Measurements from ENCODE around the gene PI4K2B.
"Not testable (repeated sequence)": the region's sequence is repeated elsewhere in the genome, so short reads cannot be mapped to it uniquely, and the experiment has no call there.

The PI4K2B gene

GRCh38 chr4:25308306-25308705, 74.5 kb downstream of the PI4K2B start:
- ATAC-seq (no peak), DNase-seq (ENCODE audit: low spot score in 2 of 2) (no peak)
- peaks cover 6% of the 10 kb centered on the region for H3K36me3 Mint-ChIP-seq
- peak overlapping the region; percentile 54 for H3K27ac Mint-ChIP-seq
- H3K4me3 Mint-ChIP-seq, result no peak overlapping the region
- H3K9me3 Mint-ChIP-seq, result no peaks in the 10 kb centered on the region
- peaks cover 6% of the 10 kb centered on the region for H3K4me1 Mint-ChIP-seq

- Mint-ChIP-seq H3K4me3 (no peak overlapping the region), H3K27ac (no peak overlapping the region)
Measured at GRCh38 chr4:25308761-25309160, 74.9 kb downstream of the PI4K2B start.

GRCh38 chr4:25310066-25310802, 76.4 kb downstream of the PI4K2B start:
- Mint-ChIP-seq H3K4me1 (peaks cover 13% of the 10 kb centered on the region), H3K27ac (no peak overlapping the region), H3K36me3 (peaks cover 13% of the 10 kb centered on the region), H3K4me3 (no peak overlapping the region), H3K9me3 (no peaks in the 10 kb centered on the region)
- DNase-seq (ENCODE audit: low spot score in 2 of 2), result no peak
- ATAC-seq, result no peak

More at GRCh38 chr4:25308761-25309160, 74.9 kb downstream of the PI4K2B start:
- no peak for DNase-seq (ENCODE audit: low spot score in 2 of 2)
- Mint-ChIP-seq H3K9me3 (no peaks in the 10 kb centered on the region), H3K36me3 (peaks cover 6% of the 10 kb centered on the region), H3K4me1 (peaks cover 11% of the 10 kb centered on the region)
- no peak for ATAC-seq

- no peak overlapping the region for H3K4me3 Mint-ChIP-seq
Measured at GRCh38 chr4:25310803-25311166, 77.0 kb downstream of the PI4K2B start.

GRCh38 chr4:25312496-25313200, 78.8 kb downstream of the PI4K2B start, which contains the start of gene ZCCHC4:
ZCCHC4 (plus strand) TSS chr4:25312774; CDS start chr4:25312810, 36 bp downstream.
- H3K4me3 Mint-ChIP-seq, result peak within 1 kb of the TSS; percentile 99
- DNase-seq (ENCODE audit: low spot score in 2 of 2) (peak; percentile 94 to 95), ATAC-seq (peak; percentile 97)
- no peaks in the 10 kb centered on the region for H3K9me3 Mint-ChIP-seq
- H3K4me1 Mint-ChIP-seq, result peaks cover 19% of the 10 kb centered on the region
- peak within 1 kb of the TSS; percentile 98 for H3K27ac Mint-ChIP-seq
- peaks cover 37% of the 10 kb centered on the region for H3K36me3 Mint-ChIP-seq

More at GRCh38 chr4:25310803-25311166, 77.0 kb downstream of the PI4K2B start:
- Mint-ChIP-seq H3K4me1 (peaks cover 19% of the 10 kb centered on the region), H3K36me3 (peaks cover 18% of the 10 kb centered on the region), H3K9me3 (no peaks in the 10 kb centered on the region), H3K27ac (no peak overlapping the region)
- DNase-seq (ENCODE audit: low spot score in 2 of 2) (no peak), ATAC-seq (no peak)

GRCh38 chr4:25313201-25313895, 79.5 kb downstream of the PI4K2B start:
- no peaks in the 10 kb centered on the region for H3K9me3 Mint-ChIP-seq
- peaks cover 19% of the 10 kb centered on the region for H3K4me1 Mint-ChIP-seq
- DNase-seq (ENCODE audit: low spot score in 2 of 2) (no peak), ATAC-seq (no peak)
- peaks cover 44% of the 10 kb centered on the region for H3K36me3 Mint-ChIP-seq
- peak overlapping the region; percentile 98 for H3K27ac Mint-ChIP-seq
- H3K4me3 Mint-ChIP-seq, result peak overlapping the region; percentile 99

- DNase-seq (ENCODE audit: low spot score in 2 of 2) (no peak), ATAC-seq (peak; percentile 55)
- Mint-ChIP-seq H3K4me1 (peaks cover 28% of the 10 kb centered on the region), H3K9me3 (no peaks in the 10 kb centered on the region), H3K27ac (peak overlapping the region; percentile 83), H3K4me3 (peak overlapping the region; percentile 1), H3K36me3 (peaks cover 50% of the 10 kb centered on the region)
Measured at GRCh38 chr4:25320336-25320735, 86.5 kb downstream of the PI4K2B start.

- Mint-ChIP-seq H3K4me3 (peak overlapping the region; percentile 1), H3K27ac (peak overlapping the region; percentile 83), H3K9me3 (no peaks in the 10 kb centered on the region), H3K4me1 (peaks cover 24% of the 10 kb centered on the region), H3K36me3 (peaks cover 45% of the 10 kb centered on the region)
- DNase-seq (ENCODE audit: low spot score in 2 of 2), result no peak
- peak; percentile 99 for ATAC-seq
Measured at GRCh38 chr4:25320773-25321172, 86.9 kb downstream of the PI4K2B start.

- peak overlapping the region; percentile 1 for H3K4me3 Mint-ChIP-seq
- peak; percentile 60 for ATAC-seq
- no peak for DNase-seq (ENCODE audit: low spot score in 2 of 2)
- H3K36me3 Mint-ChIP-seq, result peaks cover 36% of the 10 kb centered on the region
- no peaks in the 10 kb centered on the region for H3K9me3 Mint-ChIP-seq
- peak overlapping the region; percentile 83 for H3K27ac Mint-ChIP-seq
- H3K4me1 Mint-ChIP-seq, result peaks cover 23% of the 10 kb centered on the region
Measured at GRCh38 chr4:25321703-25322102, 87.9 kb downstream of the PI4K2B start.

- not testable (repeated sequence) for H3K4me3 Mint-ChIP-seq; H3K9me3 Mint-ChIP-seq; ATAC-seq; H3K27ac Mint-ChIP-seq; DNase-seq (ENCODE audit: low spot score in 2 of 2); H3K36me3 Mint-ChIP-seq
- H3K4me1 Mint-ChIP-seq, result peaks cover 17% of the 10 kb centered on the region
Measured at GRCh38 chr4:25328463-25328862, 94.6 kb downstream of the PI4K2B start.

Data from stimulated activated effector memory CD8-positive, alpha-beta T cell treated with anti-CD3 and anti-CD28 coated beads, Interleukin-12 subunit alpha, Interleukin-12 subunit beta, amount 100 ng/mL, for 72 hours (primary cell).